GM12801 (cell line): ENCODE measurements around the gene SLC29A3.

ENCODE experiments used
- TF ChIP-seq, protein P1 (sequence below): IDR thresholded peaks from one replicate; pipeline ENCODE4 v1.5.1; 2011; ENCODE audit warnings: control low read depth; ENCODE audit not compliant: insufficient read length; ENCODE audit errors: extremely low read depth

SLC29A3 gene

DNA sequence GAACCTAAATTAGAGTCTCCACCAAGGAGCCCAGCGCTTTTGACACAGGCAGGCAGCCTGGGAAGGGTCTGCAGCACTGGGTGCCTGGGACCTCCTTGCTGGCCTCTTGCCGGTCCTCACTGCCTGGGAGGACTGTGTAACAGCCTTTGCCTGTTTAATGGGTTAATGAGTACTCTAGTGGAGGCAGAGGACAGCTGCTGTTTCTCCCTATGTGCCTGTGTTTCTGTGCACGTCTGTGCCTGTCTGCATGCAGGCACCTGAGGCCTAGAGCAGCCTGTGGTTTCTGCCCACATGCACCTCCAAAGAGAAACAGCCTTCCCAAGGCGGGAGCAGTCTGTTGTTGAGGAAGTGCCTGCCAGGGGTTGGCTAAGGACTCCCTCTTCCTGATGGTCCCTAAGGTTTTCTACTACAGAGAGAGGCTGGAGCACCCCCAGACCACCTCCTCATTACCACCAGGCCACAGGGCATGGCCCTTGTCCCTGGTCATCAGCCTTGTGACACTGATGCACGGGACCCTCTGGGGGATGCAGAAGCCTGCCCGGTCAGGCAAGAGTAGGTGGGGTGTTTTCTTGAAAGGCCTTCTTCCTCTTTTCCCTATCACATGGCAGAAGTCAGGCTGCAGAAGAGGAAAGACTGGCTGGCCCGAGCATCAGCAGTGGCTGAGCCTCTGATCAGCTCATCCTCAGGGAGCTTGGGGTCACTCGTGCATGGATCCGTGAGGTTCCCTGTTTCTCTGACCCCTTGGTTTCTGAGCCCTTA, 14.2 kb downstream of the SLC29A3 start:
- TF ChIP-seq, protein P1, sequence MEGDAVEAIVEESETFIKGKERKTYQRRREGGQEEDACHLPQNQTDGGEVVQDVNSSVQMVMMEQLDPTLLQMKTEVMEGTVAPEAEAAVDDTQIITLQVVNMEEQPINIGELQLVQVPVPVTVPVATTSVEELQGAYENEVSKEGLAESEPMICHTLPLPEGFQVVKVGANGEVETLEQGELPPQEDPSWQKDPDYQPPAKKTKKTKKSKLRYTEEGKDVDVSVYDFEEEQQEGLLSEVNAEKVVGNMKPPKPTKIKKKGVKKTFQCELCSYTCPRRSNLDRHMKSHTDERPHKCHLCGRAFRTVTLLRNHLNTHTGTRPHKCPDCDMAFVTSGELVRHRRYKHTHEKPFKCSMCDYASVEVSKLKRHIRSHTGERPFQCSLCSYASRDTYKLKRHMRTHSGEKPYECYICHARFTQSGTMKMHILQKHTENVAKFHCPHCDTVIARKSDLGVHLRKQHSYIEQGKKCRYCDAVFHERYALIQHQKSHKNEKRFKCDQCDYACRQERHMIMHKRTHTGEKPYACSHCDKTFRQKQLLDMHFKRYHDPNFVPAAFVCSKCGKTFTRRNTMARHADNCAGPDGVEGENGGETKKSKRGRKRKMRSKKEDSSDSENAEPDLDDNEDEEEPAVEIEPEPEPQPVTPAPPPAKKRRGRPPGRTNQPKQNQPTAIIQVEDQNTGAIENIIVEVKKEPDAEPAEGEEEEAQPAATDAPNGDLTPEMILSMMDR = no peak

DNA sequence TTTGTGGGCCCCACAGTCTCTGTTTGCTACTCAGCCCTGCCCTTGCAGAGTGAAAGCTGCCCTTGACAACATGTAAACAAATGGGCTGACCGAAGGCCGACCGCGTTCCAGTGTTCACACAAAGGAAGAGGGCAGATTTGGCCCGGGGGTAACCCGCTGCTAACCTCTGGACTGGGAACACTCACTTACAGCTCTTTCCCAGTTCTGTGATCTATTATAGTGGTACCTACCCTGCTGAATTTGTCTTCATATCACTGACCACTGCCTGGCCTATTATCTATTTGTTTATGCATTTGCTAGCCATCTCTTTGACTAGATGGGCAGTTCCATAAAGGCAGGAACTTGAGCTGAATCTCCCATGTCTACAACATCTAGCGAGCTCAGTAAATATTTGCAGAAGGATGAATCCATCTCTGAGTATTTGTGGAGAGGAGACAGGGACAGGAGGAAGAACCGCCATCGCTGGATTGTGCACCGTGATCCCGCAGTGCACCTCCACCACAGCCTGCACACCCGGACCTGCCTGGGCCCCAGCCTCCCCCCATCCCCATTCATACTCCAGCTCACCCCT, 15.2 kb downstream of the SLC29A3 start:
- TF ChIP-seq, protein P1 = no peak

DNA sequence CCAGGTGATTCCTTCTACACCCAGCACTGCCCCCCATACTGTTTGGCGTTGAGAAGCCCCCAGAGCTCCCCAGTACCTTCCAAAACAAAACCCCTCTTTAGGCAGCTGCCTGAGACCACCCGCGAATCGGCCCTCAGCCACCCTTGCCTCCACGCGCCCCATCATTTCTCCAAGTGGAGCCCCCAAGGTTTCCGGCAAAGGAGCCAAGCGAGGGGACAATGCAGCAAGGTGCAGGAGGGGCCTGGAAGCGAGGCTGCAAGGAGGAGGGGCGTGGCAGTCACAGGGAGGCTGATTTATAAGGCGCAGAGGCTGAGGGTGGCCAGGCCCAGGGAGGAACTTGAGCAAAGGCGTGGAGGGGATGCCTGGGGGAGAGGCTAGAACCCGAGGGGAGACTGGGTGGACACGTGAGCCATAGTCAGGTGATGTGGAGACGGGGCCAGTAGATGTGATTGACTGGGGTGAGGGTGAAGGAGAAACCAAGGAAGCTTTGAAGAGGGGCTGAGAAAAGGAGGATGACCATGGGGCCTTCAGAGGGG, 16.2 kb downstream of the SLC29A3 start:
- TF ChIP-seq, protein P1 = no peak

DNA sequence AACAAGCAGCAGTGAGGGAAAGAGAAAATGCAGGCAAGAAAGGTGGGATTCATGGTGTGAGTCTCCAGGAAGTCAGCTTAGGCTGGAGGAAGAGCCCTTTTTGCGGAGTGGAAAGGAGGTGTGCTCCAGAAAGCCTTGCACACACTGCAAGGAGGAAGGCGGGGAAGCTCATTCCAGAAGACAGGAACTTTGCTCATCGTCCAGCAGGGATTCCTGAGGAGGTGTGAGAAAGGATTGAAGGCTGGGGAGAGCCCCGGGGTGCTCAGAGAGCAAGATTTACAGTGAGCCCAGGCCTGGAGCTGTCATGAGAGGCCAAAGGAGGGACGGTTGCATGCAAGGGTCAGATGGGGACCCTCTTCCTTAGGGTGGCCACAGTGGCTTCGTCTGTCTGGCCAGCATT, 17.6 kb downstream of the SLC29A3 start:
- TF ChIP-seq, protein P1 = no peak

DNA sequence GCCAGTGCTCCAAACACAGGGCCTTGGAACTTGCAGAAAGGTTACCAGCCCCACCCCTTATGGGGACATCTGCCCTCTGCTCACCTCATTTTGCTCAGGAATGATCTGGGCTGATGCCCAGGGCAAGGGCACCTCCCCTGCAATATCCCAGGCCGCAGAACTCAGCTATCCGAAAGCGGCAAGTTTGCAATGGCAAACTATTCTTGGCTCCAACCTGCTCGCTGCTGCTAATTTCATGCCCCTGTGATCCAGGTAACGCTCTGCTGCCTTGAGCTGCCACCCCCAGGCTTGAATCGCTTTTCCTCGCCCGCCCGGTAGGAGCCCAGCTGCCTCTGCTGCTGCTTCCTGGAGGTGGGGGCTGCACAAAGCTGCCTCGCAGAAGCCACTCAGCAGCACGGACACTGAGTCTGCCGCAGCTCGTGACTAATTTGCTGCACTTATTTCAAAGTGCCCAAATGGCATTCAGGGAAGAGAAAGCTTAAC, 18.2 kb downstream of the SLC29A3 start:
- TF ChIP-seq, protein P1 = no peak

DNA sequence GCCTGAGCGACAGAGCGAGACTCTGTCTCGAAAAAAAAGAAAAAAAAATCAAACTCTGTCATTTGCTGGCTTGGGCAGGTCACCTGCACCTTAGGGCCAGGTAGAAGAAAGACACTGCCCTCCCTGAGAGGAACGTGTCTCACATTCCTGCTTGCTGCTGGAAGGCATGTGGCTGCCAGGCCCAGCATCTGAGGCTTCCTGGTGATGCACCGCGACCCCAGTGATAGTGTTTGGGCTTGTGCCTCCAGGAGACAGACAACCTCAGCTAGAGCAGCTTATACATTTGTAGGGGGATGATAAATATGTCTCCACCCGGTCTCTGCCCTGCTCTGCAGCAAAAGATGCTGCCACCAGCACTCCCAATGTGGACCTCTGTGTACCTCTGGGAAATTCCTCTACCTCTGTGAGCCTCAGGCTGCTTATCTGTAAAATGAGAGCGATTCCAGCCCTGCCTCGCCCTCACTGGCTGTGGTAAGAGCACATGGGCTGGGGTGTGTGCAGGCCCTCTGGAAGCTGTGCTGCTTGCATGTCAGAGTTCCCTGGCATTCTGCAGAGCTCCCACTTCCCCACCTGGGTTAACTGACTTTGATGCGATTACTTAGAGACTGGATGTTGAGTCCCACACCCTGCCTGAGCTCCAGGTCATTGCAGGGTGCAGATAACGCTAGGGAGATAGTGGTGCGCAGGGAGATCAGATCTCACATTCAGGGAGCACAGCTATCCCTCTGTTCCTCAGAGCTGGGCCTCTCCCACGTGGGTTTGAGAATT, 19.9 kb downstream of the SLC29A3 start:
- TF ChIP-seq, protein P1 = no peak
